8988T (cell line): ENCODE data around the gene VPS51.
A peak's percentile ranks its signal among the peaks of the same experiment; 100 is the strongest.
"Not testable (repeated sequence)": the region's sequence is repeated elsewhere in the genome, so short reads cannot be mapped to it uniquely, and the experiment has no call there.

Experiments used
- DNase-seq: peaks from one replicate; pipeline ENCODE4 v3.0.0; 2011

VPS51 gene

DNA sequence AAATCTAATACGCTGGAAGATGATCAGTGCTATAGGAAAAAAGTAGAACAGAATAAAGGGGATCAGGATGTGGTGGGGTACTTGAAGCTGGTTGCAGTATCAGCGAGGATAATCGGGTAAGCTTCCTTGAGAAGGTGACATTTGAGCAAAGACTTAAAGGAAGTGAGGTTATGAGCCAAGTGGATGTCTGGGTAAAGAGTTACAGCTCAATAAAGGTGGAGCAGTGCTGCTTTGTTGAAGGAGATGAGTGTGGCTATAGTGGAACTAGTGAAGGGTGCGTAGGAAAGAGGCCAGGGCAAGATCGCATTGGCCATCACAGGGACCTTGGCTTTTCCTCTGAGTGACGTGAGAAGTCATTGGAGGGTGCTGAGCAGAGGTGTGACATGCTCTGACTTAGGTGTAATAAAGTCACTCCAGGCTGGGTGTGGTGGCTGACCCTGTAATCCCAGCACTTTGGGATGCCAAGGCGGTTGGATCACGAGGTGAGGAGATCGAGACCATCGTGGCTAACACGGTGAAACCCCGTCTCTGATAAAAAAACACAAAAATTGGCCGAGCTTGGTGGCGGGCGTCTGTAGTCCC is 40.6 kb downstream of the VPS51 start:
- no peak for DNase-seq

DNA sequence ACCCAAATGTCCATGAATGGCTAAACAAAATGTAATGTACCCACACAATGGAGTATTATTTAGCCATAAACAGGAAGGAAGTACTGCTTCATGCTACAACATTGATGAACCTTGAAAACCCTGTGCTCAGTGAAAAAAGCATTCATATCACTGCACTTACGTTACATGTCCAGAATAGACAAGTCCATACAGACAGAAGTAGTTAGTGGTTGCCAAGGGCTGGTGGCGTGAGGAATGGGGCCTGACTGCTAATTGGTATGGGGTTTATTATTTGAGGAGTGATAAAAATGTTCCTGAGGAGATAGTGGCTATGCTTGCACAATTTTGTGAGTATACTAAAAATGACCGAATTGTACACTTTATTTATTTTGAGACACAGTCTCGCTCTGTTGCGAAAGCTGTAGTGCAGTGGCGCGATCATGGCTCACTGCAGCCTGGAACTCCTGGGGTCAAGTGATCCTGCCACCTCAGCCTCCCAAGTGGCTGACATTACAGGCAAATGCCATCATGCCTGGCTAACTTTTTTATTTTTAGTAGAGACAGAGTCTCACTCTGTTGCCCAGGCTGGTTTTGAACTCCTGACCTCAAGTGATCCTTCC is 46.0 kb downstream of the VPS51 start:
- no peak for DNase-seq

DNA sequence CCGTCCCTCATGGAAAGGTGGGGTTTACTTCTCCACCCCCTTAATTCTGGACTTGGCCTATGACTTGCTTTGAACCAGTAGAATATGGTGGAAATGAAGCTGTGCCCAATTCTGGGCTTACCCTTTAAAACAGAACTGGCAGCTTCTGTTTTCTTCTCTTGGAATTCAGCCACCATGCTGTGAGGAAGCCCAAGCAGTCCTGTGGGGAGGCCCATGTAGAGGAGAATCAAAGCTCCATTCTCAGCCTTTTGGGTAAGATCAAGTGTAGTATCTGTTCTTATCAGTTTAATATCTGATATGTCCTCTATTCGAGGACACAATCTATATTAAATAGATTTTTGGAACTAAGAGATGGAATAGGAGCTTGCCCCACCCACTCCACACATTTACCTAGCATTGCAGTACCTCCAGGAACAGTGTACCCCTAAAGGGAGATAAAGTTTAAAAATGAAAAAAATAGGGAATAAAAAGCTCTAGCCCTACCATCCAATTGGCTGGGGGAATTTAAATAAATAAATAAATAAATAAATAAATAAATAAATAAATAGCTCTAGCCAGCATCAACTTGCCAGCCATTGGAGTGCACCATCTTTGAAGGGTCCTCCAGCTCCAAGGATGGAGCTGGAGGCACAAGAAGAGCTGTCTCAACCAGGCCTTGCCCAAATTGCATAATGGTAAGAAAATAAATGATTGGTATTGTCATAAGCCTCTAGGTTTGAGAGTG is 51.5 kb downstream of the VPS51 start:
- no peak for DNase-seq

DNA sequence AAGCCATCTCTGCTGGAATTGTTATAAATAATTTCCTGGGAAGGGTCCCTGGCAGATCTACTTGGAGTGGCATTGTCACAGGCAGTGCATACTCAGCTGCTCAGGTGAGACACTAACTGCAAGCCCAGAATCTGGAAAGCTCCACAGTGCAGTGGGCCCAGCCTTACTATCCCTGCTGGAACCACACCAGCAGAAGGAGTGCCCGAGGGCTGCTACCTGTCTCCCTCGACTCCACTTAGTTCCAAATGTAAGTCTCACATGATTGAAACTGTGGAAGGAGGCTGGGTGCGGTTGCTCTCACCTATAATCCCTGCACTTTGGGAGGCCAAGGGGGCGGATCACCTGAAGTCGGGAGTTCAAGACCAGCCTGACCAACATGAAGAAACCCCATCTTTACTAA is 52.6 kb downstream of the VPS51 start:
- no peak for DNase-seq

DNA sequence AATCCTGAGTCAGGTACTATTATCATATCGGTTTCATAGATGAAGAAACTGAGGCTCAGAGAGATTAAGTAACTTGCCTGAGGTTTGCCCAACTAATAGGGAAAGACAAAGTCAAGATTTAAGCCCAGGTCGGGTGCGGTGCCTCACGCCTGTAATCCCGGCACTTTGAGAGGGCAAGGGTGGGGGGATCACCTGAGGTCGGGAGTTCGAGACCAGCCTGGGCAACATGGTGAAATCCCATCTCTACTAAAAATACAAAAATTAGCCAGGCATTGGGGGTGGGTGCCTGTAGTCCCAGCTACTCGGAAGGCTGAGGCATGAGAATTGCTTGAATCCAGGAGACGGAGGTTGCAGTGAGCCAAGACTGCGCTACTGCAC is 54.1 kb downstream of the VPS51 start:
- not testable (repeated sequence) for DNase-seq

DNA sequence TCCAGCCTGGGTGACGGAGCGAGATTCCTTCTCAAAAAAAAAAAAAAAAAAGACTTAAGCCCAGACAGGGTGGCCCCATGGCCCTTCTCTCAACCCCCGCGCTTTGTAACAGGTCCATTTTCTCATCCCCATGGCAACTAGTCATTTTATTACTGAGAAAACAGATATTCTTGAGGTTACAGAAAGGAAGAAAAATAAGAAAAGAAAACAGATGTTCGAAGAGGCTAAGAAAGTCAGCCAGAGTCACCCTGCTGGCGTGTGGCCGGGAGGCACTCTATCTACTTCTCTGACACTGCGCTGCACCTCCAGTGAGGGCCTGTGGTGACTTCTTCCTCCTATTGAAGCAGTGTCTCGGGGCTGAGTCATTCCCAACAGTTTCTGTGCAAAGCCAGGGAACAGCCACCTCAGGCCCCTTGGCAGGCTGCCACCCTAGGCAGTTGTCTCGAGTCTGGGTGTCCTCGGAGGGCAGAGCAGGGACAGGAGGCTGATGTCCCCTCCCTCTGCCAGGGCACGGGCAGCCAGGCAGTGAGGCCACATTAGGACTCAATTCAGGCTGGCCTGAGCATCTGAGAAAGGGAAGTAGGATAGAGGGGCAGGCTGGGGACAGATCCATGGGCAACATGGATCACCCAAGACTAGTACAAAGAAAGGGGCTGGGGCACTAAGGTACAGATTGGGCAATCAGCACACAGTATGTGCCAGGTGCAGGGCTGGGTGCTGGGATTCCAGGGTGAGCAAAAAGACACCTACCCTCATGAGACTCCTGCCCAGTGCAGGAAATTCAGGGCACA is 54.7 kb downstream of the VPS51 start:
- peak; percentile 67 for DNase-seq

DNA sequence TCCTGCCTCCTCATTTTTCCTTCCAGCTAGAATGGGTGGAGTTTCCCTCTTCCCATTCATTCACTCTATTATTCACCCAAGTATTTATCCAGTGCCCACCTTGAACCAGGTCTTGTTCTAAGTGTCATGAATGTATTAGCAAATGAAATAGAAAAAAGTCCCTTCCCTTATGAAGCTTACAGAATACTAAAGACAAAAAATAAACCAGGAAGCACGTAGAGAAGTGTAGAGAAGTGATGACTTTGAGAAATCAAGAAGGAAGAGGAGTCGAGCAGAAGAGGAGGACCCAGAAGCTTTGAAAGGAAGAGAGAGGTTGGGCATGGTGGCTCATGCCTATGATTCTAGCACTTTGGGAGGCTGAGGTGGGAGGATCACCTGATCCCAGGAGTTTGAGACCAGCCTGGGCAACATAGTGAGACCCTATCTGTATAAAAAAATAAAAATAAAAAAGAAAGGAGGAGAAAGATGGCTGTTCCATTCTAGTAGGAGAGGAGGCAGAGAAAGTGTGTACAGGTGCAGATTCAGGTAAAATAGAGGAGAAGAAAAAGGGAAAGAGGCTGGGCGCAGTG is 55.4 kb downstream of the VPS51 start:
- DNase-seq = no peak

DNA sequence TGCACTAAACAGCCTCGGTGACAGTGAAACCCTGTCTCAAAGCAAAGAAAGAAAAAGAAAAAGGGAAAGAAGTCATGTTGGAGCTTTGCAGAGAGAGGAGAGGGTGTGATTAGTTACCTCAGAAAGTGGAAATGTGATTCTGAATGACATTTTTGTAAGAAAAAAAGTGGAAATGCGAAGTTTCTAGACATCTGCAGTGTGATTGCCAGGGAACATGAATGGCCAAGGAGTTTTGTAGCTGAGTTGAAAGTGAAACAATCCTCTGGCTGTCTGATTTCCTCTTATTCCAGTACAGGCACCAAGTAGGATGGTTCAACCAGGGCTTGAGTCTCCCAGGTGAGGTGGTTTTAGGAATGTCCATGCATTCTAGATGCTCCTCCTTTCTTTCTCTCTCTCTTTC is 56.1 kb downstream of the VPS51 start:
- no peak for DNase-seq

DNA sequence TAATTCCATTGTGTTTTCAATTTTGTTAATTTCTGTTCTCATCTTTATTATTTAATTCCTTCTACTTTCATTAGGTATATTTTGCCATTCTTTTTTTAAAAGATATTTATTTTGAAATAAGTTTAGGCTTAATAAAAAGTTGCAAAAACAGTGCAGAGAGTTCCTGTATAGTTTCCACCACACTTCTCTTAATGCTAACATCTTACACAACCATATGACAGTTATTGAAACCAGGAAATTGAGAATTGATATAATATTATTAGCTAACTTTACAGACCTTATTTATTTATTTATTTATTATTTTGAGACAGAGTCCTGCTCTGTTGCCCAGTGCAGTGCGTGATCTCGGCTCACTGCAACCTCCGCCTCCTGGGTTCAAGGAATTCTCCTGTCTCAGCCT is 60.2 kb downstream of the VPS51 start:
- no peak for DNase-seq

DNA sequence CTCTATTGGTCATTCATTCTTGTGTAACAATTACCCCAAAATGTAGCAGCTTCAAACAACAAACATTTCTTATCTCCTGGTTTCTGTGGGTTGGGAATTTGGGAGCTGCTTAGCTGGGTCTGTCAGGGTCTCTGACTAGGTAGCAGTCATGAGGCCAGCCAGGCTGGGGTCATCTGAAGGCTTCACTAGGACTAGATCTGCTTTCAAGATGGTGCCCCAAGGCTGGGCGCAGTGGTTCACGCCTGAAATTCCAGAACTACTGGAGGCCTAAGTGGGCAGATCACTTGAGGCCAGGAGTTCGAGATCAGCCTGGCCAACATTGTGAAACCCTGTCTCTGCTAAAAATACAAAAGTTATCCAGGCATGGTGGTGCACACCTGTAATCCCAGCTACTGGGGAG is 60.9 kb downstream of the VPS51 start:
- no peak for DNase-seq

DNA sequence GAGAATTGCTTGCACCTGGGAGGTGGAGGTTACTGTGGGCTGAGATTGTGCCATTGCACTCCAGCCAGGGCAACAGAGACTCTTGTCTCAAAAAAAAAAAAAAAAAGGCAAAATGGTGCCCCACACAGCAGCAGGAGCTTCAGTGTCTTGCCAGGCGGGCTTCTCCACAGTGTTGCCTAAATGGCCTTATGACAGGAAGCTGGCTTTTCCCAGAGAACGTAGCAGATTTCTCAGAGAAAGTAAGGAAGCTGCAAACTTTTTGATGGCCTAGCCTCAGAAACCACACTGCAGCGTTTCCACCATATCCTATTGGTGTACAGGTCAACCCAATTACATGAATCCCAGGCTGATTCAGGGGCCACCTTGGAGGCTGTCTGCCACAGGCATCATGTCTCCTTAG is 61.3 kb downstream of the VPS51 start:
- no peak for DNase-seq

DNA sequence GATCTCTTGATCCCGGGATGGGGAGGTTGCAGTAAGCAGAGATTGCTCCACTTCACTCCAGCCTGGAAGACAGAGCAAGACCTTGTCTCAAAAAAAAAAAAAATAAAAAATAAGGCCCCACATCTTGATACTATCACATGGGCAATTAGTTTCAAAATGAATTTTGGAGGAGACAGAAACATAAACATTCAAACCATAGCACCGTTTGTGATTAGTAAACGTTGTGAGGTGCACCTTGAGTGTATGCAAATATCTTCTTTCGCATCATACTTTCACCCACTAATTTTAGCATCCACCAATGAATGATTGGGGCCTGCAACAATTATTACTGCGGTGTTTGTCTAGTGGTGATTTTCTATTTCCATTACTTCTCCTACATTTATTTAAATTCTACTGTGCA is 63.0 kb downstream of the VPS51 start:
- DNase-seq = no peak

DNA sequence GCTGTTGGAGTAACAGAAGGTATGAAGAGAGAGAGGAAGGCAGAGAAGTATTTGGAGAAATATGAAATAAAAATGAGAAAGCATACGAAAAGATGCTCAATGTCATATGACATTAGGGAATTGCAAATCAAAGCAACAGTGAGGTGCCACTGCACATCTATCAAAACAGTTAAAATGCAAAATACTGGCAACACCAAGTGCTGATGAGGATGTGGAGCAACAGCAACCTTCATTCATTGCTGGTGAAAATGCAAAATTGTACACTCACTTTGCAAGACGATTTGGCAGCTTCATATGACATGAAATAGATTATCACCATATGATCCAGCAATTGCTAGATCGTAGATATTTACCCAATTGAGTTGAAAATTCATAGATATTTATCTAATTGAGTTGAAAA is 64.6 kb downstream of the VPS51 start:
- DNase-seq = no peak
